ENCODE measurements around the gene TXNDC15.

DNA sequence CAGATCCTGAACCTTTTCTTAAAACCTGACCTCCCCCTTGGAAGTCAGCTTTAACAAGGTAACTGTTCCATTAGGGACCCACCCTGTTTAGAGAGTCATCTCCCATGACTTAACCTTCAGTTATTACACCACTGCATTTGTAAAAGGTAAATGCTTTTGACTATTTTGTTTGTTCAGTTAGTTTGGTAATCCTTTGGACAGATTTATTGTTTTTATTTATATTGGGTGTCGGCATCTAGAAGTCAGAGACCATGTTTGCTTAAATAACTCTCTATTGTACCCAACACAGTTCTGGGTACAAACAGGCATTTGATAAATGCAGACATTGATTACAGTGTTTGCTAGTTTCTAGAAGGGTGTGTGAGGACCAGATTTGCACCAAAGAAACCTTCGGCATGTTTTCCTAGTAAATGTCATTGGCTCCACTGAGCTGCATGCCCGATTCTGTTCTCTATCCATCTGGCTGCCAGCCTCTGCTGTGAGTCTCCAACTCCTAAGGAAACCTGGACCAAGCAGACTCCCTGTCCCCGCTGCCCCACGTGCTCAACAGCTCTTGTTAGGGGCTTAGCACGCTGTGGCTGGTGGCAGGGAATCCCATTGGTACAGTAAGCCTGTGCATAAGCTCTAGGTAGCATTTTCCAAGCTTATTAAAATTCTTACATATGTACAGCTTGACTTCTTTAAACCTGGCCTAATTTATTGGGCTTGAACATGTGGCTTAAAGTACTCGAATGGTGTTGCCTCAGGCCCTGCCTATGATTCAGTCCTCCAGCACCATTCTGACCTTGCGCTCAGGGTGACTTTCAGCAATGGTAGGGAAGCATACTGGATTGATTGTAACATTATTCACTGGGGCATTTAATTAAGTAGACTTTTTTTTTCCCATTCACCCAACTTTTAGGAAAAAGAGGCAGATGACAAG lies 37.4 kb downstream of the TXNDC15 start:
- TF ChIP-seq, protein P1, sequence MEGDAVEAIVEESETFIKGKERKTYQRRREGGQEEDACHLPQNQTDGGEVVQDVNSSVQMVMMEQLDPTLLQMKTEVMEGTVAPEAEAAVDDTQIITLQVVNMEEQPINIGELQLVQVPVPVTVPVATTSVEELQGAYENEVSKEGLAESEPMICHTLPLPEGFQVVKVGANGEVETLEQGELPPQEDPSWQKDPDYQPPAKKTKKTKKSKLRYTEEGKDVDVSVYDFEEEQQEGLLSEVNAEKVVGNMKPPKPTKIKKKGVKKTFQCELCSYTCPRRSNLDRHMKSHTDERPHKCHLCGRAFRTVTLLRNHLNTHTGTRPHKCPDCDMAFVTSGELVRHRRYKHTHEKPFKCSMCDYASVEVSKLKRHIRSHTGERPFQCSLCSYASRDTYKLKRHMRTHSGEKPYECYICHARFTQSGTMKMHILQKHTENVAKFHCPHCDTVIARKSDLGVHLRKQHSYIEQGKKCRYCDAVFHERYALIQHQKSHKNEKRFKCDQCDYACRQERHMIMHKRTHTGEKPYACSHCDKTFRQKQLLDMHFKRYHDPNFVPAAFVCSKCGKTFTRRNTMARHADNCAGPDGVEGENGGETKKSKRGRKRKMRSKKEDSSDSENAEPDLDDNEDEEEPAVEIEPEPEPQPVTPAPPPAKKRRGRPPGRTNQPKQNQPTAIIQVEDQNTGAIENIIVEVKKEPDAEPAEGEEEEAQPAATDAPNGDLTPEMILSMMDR (IDR thresholded peaks at IDR 0.05; ENCODE audit: low read depth, low read length, missing input control): no peak
- TF ChIP-seq, protein P2, sequence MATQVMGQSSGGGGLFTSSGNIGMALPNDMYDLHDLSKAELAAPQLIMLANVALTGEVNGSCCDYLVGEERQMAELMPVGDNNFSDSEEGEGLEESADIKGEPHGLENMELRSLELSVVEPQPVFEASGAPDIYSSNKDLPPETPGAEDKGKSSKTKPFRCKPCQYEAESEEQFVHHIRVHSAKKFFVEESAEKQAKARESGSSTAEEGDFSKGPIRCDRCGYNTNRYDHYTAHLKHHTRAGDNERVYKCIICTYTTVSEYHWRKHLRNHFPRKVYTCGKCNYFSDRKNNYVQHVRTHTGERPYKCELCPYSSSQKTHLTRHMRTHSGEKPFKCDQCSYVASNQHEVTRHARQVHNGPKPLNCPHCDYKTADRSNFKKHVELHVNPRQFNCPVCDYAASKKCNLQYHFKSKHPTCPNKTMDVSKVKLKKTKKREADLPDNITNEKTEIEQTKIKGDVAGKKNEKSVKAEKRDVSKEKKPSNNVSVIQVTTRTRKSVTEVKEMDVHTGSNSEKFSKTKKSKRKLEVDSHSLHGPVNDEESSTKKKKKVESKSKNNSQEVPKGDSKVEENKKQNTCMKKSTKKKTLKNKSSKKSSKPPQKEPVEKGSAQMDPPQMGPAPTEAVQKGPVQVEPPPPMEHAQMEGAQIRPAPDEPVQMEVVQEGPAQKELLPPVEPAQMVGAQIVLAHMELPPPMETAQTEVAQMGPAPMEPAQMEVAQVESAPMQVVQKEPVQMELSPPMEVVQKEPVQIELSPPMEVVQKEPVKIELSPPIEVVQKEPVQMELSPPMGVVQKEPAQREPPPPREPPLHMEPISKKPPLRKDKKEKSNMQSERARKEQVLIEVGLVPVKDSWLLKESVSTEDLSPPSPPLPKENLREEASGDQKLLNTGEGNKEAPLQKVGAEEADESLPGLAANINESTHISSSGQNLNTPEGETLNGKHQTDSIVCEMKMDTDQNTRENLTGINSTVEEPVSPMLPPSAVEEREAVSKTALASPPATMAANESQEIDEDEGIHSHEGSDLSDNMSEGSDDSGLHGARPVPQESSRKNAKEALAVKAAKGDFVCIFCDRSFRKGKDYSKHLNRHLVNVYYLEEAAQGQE (IDR thresholded peaks at IDR 0.05): no peak
- no peak for TF ChIP-seq GABPA (IDR thresholded peaks at IDR 0.05 in 1 of 2, conservative IDR thresholded peaks at IDR 0.05 in 1 of 2)
- no peak for TF ChIP-seq JUND (IDR thresholded peaks at IDR 0.05)
- TF ChIP-seq, protein P3, sequence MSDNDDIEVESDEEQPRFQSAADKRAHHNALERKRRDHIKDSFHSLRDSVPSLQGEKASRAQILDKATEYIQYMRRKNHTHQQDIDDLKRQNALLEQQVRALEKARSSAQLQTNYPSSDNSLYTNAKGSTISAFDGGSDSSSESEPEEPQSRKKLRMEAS (IDR thresholded peaks at IDR 0.05): no peak

Data from liver (tissue), 3 donors.